HCEC 1CT (cell line): ENCODE results near the gene TEX26.

ENCODE experiments used
- DNase-seq: peaks from one replicate; pipeline ENCODE4 v3.0.0-alpha.2; 2017

The TEX26 gene

GRCh38 chr13:30932481-30933353 lies at the start of gene TEX26:
Gene TEX26 (plus strand): TSS chr13:30932656. CDS start chr13:30932716, 60 bp downstream.
- DNase-seq = no peak

GRCh38 chr13:30882996-30883766 lies 49.3 kb upstream of the TEX26 start:
- no peak for DNase-seq

- DNase-seq = no peak
Measured at GRCh38 chr13:30884543-30884942, 47.9 kb upstream of the TEX26 start.

GRCh38 chr13:30889196-30889690 lies 43.2 kb upstream of the TEX26 start:
- DNase-seq = no peak

GRCh38 chr13:30892966-30893365 lies 39.5 kb upstream of the TEX26 start:
- DNase-seq = peak; percentile 47

GRCh38 chr13:30895773-30896172 lies 36.7 kb upstream of the TEX26 start:
- peak; percentile 80 for DNase-seq

GRCh38 chr13:30898070-30898469 lies 34.4 kb upstream of the TEX26 start:
- DNase-seq = no peak

- peak; percentile 85 for DNase-seq
Measured at GRCh38 chr13:30898678-30899241, 33.7 kb upstream of the TEX26 start.

- no peak for DNase-seq
Measured at GRCh38 chr13:30900436-30900835, 32.0 kb upstream of the TEX26 start.

GRCh38 chr13:30900952-30901749 lies 31.3 kb upstream of the TEX26 start:
- no peak for DNase-seq

- DNase-seq = no peak
Measured at GRCh38 chr13:30904043-30904442, 28.4 kb upstream of the TEX26 start.

GRCh38 chr13:30905932-30906383 lies 26.5 kb upstream of the TEX26 start, which contains the start of gene MEDAG:
Gene MEDAG (plus strand): TSS chr13:30906271. CDS start chr13:30906516, 245 bp downstream.
- DNase-seq = no peak

- DNase-seq = no peak
Measured at GRCh38 chr13:30906411-30907051, 25.9 kb upstream of the TEX26 start.

- DNase-seq = no peak
Measured at GRCh38 chr13:30907121-30907861, 25.2 kb upstream of the TEX26 start.

- no peak for DNase-seq
Measured at GRCh38 chr13:30908416-30908980, 24.0 kb upstream of the TEX26 start.

GRCh38 chr13:30910676-30911075 lies 21.8 kb upstream of the TEX26 start:
- DNase-seq = no peak

GRCh38 chr13:30915691-30916541 lies 16.5 kb upstream of the TEX26 start:
- DNase-seq = no peak

GRCh38 chr13:30916991-30917390 lies 15.5 kb upstream of the TEX26 start:
- DNase-seq = no peak

- no peak for DNase-seq
Measured at GRCh38 chr13:30918662-30919405, 13.6 kb upstream of the TEX26 start.
